ENCODE measurements around the gene DGKI.
"Not testable (repeated sequence)": the region's sequence is repeated elsewhere in the genome, so short reads cannot be mapped to it uniquely, and the experiment has no call there.

DGKI gene

DNA sequence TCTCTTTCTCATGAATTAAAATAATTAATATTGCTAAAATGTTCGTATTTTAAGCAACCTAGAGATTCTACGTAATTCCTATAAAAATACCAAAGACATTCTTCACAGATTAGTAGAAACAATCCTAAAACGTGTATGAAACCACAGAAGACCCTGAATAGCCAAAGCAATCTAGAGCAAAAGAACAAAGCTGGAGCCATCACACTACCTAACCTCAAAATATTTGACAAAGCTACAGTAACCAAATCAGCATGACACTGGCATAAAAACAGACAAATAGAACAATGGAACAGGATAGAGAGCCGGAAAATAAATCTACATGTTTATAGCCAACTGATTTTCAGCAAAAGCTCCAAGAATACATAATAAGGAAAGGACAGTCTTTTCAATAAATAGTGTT, 397.8 kb downstream of the DGKI start:
- no peak for DNase-seq

DNA sequence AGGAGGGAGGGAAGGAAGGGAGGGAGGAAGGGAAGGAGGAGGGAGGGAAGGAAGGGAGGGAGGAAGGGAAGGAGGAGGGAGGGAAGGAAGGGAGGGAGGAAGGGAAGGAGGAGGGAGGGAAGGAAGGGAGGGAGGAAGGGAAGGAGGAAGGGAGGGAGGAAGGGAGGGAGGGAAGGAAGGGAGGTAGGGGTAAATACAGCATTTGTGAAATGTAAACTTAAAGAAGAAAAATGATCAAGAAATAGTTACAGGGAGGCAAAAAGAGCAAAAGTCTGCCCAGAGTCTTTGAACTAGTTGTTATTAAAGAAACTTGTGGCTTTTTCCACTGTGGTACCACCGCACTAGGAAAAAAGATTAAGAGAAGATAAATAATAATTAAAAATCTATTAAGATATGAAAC, 398.2 kb downstream of the DGKI start:
- DNase-seq: not testable (repeated sequence)

DNA sequence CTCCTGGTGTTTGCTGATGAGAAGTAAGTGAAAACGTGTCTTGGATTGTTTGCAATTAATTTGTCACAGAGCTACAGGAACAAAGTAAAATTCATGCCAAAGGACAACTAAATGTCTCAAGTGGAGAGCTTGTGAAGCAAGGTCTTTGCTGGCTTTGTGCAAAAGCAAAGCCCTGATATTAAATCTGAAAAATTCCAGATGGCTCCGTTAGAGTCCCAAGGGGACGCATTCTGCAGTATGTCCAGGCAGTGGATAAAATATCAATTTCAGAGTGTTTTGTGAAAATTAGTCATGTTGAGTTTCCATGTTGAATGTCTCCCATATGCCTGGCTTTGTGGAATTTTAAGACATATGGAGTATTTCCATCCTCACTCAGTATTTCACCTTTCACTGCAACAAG, 400.7 kb downstream of the DGKI start:
- DNase-seq: no peak

DNA sequence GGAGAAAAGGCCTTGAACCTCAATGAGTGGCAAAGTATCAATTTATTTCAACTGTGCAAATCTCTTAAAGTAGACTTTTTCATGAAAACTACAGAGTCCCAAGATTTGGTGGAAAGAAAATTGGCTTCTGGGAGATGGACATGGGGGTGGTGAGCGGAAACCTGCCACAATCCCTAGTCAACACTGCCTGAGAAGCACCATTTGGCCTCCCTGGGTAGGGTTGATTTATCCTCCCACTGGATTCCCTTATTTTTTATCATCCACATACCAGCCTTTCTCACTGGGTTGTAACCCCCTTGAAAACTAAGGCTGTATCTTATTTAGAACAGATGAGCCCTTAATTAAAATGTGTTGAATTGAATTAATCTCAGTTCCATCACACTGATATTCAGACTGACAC, 401.5 kb downstream of the DGKI start:
- DNase-seq: no peak

DNA sequence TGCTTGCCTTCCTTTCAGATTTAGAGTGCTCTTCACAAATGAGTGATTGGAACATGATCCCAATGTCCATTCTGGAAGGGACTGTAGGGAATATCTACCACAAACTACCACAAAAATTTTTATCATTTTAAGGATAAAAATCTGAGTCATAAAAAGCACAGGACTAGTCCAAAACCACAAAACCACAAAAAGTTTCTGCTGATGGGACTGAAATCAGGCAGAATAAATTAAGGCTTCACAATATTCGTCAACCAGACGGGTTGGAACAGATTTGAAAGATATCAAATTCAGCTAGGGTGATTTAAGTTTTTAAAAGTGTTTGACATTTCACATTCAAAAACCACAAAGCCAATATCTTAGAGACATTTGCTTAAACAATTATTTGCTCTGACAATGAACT, 403.2 kb downstream of the DGKI start:
- DNase-seq: no peak

DNA sequence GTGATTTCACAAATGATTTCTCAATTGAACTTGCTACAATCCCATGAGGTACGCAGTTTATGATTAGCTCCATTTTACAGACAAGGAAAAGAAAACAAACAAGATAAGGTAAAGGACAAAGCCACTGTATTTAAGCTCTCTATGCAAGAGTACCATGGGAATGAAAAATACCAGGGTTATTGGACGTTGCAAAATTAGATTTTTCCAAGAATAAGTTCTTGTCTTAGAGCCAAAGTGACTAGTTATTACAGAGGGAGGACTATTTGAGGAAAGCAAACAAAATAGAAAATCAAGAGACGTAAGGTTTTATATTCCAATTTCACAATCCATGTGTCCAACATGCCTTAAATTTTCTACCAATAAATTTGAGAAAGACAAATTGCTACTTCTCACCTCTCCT, 405.3 kb downstream of the DGKI start:
- DNase-seq: no peak

DNA sequence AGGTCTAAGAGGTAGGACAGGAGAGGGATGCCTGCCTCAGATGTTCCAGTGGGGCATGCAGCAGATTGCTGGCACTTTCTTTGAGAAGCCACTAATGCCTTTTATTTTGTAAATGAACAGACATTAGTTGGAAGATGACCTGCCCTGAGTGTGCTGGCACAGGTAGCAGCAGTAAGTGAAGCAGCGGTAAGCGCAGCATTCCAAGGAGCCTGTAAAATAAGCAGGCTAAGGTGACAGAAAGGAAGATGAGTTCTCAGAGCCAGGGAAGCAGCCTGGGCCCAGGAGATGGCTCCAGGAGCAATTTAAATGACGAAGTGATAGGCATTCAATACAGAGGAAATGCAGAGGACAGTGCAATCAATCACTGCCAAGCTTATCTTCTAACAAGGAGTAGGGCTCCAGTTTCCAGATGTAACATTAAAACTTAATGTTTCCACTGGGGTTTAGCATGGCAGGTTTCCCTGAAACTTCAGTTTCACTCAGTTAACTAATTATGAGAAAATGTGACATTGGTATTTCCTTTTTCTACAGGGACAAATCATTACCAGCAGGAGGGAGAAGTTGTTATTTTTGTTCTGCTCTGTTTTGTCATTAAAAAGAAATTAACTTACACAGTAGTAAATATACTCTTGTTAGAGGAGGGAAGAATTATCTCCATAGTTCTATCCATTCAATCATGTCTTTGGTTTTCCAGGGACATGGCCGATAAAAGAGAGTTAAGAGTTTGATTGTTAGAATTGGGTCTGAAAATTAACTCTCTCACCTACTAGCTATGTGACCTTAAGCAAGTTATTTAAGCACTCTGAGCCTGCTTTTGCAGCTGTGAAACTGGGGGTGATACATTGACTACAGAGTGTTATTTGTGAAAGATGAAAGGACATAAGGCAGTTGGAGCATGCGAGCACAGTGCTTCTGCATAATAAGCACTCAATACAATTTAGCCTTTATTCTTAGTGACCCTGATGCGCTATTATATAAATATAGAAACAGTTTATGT, 406.6 kb downstream of the DGKI start:
- DNase-seq: no peak

DNA sequence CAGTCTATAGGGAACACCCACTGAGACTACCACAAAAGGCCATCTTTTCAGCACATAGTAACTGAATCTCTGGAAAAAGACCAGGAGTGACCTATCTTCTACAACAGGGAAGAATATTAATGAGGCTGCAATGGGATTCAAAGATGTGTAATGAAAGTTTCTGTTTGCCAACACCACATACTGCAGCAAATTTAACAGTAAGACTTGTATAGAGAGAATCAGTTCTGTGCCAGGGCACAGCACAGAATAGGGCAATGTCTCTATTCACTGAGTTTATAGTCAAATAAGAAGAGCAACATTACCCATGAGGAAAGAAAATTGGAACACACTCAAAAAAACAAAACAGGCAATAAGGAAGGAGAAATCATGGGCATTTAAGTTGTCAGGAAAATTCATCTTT, 411.8 kb downstream of the DGKI start:
- no peak for DNase-seq

DNA sequence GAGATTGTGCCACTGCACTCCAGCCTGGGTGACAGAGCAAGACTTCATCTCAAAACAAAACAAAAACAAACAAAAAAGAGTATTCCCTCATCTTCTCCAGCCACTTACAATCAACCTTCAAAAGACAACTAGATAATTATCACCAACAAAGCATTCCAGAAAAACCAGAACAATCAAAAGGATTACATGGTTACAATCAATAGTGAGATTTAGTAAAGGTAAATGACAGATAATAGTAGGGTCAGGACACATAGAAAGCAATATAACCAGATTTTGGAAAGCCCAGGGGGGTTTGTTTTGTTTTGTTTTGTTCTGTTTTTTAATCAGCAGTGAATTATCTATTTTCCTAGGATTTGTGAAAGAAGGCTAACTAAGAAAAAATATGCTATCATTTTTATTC, 412.2 kb downstream of the DGKI start:
- no peak for DNase-seq

DNA sequence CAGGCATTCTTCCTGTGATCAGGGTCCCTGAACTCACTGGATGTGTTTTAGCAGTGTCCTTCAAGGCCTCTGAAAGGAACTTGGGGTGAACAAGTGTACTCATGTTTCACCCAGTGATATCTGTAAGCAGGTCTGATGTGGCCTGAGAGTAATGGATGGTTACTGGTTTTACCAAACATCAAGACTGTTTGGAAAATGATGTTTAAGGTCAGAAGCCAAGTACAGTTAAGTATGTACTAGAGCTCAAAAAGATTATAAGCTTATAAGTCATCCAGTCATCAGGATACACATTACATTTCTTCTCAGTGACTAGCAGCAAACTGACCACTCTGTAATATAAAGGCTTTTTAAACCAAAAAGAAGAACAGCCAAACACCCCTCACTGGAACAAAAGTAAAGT, 423.5 kb downstream of the DGKI start:
- DNase-seq: no peak

DNA sequence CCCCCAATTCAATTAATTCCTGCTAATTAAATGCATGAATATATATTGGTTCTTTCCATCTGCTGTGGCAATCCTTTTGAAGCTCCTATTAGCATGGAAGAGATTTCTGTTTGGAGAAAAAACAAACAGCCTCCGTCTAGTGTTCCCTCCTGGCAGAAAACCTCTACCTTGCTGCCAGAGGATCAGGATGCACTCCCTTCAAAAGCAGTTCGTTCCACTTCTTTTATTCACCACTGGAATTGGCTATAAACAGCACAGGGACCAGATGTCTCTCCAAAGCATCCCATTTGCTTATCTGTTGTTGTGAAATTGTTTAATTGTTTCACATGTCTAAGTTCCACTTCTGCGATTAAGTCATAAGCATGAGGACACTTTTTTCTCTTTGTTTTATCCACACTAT, 425.4 kb downstream of the DGKI start:
- DNase-seq: no peak

DNA sequence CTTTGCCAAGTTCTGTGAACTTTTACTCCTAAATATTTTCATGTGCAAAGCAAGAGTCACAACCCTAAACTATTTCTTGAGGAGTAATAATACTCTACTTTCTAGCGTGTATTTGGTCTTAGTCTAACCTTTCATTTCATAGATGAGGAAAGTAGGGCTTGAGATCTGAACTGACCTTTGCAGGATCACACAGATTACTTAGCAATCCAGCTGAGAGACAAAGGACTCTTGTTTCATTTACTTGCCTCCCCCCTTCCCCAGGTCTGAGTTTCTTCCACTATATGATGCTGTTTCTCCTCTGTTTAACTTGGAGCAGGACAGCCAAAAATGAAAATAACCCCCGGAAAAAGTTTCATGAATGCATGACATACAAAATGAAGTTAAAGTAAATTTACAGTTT, 427.9 kb downstream of the DGKI start:
- DNase-seq: no peak

DNA sequence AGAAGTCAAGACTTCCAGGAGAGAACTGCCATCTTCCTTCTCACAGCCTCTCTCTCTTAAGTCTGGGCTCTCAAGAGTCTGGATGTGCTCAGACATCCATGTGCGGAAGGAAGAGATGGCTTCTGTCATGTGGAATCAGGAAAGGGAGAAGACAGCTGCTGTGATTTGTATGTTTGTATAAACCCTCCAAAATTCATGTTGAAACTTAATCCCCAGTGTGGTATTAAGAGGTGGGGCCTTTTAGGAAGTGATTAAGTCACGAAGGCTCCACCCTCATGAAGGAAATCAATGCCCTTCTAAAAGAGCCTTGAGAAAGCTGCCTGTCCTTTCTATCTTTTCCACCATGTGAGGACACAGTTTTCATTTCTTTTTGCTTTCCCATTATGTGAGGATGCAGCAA, 429.3 kb downstream of the DGKI start:
- DNase-seq: no peak

DNA sequence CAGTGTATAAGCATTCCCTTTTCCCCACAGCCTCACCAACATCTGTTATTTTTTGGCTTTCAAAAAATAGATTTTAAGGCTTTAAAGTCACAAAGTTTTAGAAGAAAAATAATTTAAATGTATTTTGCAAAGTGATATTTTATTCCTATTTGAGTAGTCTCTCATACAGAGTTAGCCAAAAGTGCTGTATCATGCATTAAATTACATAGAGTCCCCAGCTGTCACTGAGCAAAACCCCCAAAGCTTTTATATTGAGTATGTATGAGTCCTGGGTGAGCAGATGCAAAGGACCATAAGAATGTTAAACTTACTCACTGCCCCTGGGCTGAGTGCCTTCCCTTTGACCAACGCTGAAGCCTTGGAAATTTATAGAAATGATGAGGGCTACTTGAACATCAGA, 432.9 kb downstream of the DGKI start:
- no peak for DNase-seq

DNA sequence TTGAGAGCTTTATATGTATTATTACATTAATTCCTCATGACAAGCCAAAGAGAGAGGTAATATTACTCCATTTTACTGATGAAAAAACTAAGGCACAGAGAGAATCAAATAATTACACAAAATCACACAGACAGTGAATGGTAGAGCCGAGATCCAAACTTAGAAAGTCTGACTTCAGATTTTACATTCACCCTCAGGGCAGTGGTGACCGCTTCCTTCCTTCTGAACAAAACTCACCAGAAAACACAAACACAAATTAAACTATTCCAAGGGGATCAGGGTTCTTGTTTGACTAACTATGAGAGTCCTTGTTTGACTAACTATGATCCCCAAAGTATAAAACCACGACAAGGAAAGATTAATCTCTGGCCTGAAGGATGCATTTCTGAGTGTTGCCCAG, 435.3 kb downstream of the DGKI start:
- no peak for DNase-seq

DNA sequence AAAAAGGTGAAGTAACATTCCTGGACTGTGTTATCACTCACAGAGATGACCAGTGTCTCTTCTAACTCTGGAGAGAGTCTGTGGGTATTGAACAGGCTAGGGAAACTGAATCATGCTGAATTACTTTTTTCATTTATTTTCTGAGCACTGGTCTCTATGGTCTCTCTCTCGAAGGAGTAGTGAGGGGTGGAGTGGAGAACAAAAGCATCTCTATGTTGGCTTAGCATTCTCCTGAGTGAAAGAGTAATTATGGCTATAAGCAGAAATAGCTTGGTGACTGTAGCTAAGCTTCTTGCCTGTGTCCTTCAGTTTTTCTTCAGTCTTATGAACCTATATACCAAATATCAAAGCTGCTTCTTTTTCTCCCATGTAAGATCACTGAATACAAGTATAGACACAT, 438.6 kb downstream of the DGKI start:
- DNase-seq: no peak

DNA sequence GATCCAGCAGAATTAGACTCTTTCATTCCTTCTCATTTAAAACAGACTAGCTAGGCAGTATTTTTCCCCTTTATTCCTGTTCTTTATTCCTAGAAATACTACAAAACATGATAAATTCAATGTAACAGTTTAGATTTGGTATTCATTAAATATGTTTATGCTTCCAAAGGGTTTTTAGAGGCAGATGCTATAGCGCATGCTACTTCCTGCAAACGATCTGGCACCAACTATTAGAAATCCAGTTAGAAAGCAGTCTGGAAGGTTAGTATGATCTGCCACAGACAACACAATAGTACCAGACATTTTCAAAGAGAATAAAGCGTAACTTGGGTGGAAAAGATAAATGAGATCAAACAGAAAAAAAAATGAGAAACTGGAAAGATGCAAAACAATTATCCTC, 439.7 kb downstream of the DGKI start:
- no peak for DNase-seq

DNA sequence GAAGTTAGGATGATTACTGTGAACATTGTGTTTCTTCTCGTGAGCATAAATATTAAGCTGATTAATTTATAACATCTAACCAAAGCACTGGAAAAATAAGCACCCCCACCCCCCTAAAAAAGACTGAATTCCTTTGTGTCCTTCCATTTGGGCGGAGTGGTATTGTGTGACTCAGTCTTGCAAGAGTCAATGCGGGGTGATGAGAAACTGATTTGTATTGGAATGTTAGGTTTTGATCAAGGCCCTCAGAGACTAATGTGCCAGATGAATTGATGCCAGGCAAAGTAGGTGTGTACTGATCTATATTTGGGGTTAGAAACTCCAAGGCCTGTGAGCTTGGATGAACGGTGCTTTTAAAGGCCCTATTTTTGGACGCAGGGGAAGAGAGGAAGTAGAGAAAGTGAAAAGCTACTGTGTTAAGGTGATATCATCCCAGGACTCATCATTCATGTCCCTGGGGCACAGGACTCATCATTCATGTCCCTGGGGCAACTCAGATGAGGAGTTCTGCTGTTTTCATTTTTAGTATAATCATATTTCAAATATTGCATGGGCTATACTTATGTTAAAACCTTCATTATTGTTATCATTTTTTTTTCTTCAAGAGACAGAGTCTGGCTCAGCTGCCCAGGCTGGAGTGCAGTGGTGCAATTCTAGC, 442.0 kb downstream of the DGKI start:
- no peak for DNase-seq

DNA sequence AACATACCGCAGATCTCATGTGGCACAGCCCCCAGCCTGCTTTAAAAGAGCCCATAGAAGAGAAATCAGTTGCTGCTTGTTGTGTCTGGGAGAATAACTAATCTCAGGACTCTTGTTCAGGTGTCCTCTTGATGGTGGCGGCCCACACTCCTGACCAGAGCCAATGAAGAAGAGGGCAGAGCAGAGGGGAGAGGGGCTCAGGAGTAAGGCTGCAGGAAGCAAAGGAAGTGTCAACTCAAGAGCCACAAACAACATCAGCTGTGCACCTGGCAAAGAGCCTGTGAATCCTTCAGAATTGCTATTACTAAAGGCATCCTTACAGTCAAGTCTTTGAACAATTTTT, 443.4 kb downstream of the DGKI start:
- DNase-seq: no peak

DNA sequence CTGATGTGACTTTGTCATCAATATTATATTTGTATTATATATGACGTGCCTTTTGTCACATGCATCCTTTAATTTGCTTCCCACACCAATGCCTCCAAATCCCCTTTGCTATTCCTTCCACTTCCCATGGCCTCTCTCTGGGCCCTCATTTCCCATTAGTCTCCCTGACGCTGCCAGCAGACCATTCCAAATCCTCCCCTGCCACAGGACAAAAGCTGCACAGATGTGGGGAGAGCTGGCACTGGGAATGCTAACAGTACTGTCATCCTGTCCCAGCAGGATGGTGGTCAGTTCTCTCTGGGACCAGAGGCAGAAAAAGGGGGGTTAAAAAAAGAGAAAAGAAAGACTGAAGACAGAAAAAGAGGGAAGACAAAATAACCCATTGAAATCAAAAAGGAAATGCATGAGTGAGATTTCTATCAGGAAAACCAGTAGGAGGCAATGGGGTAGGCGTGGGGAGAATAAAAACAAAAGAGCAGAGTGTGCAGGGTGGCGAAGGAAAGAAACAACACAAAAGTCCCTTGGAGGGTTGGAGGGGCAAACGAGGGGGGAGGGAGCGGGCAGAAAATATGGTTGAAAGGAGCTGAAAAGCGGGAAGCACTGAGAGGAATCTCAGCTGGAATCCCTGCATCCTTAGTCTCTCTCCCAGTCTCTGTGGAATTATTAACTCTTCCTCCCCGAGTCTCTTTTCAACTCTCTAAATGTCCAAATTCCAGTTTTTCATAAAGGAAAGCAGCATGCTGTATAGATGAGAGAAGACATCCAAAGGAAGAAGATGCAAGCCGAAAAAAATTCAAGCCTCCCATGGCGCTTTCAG, 444.0 kb downstream of the DGKI start:
- DNase-seq: no peak

DNA sequence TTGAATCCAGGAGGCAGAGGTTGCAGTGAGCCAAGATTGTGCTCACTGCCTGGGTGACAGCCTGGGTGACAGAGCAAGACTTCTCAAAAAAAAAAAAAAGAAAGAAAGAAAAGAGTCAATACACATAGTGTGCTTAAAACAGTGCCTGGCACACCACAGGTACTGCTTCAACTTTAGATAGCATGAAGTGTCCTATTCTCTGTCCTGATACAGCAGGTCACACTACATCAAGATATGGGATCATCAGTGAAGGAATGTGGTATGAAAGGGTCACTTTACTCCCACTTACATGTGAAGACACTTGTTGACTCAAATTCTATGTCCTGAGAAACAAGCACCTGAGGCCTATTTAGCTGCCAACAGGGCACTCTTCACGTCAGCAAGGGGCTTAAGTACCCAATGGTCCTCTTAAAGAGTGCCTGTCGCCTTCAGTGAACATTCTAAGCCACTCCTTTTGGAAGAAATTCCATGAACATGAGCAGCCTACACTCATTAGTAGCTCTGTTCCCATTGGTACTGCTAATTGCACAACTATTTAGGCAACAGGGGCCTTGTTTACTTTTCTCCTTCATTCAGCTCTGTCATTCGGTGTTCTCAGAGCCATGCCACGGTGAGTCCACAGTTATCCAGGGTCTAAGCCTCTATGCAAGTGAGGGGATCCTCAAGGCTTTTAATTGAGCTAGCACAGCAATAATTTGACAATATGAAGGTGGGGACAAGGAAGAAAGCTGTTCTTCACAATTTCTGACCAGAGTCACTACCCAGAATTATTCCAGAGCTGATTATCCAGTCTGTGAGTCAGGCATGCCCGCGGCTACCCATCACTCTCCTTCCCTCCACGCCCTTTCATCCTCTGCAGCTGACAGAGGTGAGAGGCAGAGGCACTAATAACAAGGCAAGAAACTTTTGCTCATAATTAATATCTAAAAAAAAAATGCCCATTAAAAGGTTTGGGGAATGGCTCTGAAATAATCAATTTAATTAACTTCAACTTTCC, 446.6 kb downstream of the DGKI start:
- DNase-seq: no peak

DNA sequence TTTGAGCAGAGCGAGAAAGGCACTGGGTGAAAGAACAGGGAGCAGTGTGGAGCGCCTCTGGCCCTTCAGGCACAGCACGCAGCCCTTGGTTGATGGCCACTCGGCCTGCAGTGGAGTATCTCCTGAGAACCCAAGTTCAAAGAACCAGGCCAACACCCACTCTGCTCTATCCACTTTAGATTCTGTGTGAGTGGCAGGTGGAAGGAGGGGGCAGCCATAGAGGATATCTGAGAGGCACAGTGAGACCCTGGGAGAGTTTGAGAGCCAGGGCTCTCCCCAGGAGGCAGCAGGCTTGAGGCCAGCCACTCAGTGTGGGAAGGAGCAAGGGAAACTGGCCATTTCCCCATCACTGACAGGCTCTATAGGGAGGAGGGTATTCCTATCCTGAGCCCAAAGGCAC, 450.7 kb downstream of the DGKI start:
- no peak for DNase-seq

Measured in NCI-H1694 (cell line).